HEK293 (cell line): ENCODE data around the gene GCNT1.

Source experiments
- ZNF169 ChIP-seq: fragments of 450-650 bp; formaldehyde crosslinking; IDR thresholded peaks from 2 replicates; pipeline ENCODE4 v1.5.1; 2016; ENCODE audit warnings: missing biosample characterization, missing genetic modification characterization
- ZNF302 ChIP-seq: fragments of 450-650 bp; formaldehyde crosslinking; IDR thresholded peaks from 2 replicates; pipeline ENCODE4 v1.5.1; 2016; ENCODE audit warnings: missing biosample characterization, missing genetic modification characterization, low read depth
- ZNF510 ChIP-seq: fragments of 450-650 bp; formaldehyde crosslinking; IDR thresholded peaks from 2 replicates; pipeline ENCODE4 v1.5.1; 2018; ENCODE audit warnings: mild to moderate bottlenecking, missing genetic modification characterization, missing biosample characterization; ENCODE audit not compliant: insufficient replicate concordance
- ZNF785 ChIP-seq: fragments of 450-650 bp; formaldehyde crosslinking; IDR thresholded peaks from 2 replicates; pipeline ENCODE4 v1.5.1; 2016; ENCODE audit warnings: missing biosample characterization, missing genetic modification characterization
- TF ChIP-seq, protein P1 (sequence below): fragments of 450-650 bp; formaldehyde crosslinking; IDR thresholded peaks from 2 replicates; pipeline ENCODE4 v1.5.1; 2016; ENCODE audit warnings: missing biosample characterization, missing genetic modification characterization
- TF ChIP-seq, protein P2 (sequence below): fragments of 450-650 bp; formaldehyde crosslinking; IDR thresholded peaks from 2 replicates; pipeline ENCODE4 v1.5.1; 2016; ENCODE audit warnings: missing biosample characterization, missing genetic modification characterization
- TF ChIP-seq, protein P3 (sequence below): fragments of 450-650 bp; formaldehyde crosslinking; IDR thresholded peaks from 2 replicates; pipeline ENCODE4 v1.5.1; 2016; ENCODE audit warnings: missing biosample characterization, missing genetic modification characterization

DNA sequence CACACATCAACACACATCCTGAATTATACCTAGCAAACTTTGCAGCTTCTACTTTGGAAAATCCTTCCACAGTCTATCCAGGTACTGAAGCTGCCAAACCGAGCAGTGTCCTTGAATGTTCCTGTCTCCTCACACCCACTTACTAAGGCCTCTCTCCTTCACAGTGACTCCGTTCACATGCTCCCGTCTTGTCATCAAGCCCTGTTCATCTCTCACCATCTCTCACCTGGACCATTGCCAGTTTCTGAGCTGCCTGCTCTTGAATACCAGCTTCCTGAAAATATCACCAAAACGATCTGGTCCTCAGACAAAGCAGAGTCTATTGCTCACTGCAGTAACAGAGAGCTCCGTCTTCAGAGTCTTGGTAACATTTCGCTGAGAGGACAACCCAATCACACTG lies 57.4 kb downstream of the GCNT1 start:
- no peak for TF ChIP-seq ZNF302
- TF ChIP-seq, protein P1, sequence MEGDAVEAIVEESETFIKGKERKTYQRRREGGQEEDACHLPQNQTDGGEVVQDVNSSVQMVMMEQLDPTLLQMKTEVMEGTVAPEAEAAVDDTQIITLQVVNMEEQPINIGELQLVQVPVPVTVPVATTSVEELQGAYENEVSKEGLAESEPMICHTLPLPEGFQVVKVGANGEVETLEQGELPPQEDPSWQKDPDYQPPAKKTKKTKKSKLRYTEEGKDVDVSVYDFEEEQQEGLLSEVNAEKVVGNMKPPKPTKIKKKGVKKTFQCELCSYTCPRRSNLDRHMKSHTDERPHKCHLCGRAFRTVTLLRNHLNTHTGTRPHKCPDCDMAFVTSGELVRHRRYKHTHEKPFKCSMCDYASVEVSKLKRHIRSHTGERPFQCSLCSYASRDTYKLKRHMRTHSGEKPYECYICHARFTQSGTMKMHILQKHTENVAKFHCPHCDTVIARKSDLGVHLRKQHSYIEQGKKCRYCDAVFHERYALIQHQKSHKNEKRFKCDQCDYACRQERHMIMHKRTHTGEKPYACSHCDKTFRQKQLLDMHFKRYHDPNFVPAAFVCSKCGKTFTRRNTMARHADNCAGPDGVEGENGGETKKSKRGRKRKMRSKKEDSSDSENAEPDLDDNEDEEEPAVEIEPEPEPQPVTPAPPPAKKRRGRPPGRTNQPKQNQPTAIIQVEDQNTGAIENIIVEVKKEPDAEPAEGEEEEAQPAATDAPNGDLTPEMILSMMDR (tag by site-specific recombination): no peak
- TF ChIP-seq ZNF510: no peak
- TF ChIP-seq ZNF169 (tag by site-specific recombination): no peak
- TF ChIP-seq ZNF785: no peak
- TF ChIP-seq, protein P2, sequence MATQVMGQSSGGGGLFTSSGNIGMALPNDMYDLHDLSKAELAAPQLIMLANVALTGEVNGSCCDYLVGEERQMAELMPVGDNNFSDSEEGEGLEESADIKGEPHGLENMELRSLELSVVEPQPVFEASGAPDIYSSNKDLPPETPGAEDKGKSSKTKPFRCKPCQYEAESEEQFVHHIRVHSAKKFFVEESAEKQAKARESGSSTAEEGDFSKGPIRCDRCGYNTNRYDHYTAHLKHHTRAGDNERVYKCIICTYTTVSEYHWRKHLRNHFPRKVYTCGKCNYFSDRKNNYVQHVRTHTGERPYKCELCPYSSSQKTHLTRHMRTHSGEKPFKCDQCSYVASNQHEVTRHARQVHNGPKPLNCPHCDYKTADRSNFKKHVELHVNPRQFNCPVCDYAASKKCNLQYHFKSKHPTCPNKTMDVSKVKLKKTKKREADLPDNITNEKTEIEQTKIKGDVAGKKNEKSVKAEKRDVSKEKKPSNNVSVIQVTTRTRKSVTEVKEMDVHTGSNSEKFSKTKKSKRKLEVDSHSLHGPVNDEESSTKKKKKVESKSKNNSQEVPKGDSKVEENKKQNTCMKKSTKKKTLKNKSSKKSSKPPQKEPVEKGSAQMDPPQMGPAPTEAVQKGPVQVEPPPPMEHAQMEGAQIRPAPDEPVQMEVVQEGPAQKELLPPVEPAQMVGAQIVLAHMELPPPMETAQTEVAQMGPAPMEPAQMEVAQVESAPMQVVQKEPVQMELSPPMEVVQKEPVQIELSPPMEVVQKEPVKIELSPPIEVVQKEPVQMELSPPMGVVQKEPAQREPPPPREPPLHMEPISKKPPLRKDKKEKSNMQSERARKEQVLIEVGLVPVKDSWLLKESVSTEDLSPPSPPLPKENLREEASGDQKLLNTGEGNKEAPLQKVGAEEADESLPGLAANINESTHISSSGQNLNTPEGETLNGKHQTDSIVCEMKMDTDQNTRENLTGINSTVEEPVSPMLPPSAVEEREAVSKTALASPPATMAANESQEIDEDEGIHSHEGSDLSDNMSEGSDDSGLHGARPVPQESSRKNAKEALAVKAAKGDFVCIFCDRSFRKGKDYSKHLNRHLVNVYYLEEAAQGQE (tag by site-specific recombination): no peak
- TF ChIP-seq, protein P3, sequence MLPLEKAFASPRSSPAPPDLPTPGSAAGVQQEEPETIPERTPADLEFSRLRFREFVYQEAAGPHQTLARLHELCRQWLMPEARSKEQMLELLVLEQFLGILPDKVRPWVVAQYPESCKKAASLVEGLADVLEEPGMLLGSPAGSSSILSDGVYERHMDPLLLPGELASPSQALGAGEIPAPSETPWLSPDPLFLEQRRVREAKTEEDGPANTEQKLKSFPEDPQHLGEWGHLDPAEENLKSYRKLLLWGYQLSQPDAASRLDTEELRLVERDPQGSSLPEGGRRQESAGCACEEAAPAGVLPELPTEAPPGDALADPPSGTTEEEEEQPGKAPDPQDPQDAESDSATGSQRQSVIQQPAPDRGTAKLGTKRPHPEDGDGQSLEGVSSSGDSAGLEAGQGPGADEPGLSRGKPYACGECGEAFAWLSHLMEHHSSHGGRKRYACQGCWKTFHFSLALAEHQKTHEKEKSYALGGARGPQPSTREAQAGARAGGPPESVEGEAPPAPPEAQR (tag by site-specific recombination): no peak
